Measurements from ENCODE around the gene ENG. TPM values are rescaled to one million over a fixed set of nuclear protein-coding genes. Genes with fewer than 3 reads are reported as not detected.
"Not testable (repeated sequence)": the region's sequence is repeated elsewhere in the genome, so short reads cannot be mapped to it uniquely, and the experiment has no call there.

The ENG gene
- total and polyA plus RNA-seq, 2 experiments from 2014 or later = 1.4 to 2.6 TPM

DNA sequence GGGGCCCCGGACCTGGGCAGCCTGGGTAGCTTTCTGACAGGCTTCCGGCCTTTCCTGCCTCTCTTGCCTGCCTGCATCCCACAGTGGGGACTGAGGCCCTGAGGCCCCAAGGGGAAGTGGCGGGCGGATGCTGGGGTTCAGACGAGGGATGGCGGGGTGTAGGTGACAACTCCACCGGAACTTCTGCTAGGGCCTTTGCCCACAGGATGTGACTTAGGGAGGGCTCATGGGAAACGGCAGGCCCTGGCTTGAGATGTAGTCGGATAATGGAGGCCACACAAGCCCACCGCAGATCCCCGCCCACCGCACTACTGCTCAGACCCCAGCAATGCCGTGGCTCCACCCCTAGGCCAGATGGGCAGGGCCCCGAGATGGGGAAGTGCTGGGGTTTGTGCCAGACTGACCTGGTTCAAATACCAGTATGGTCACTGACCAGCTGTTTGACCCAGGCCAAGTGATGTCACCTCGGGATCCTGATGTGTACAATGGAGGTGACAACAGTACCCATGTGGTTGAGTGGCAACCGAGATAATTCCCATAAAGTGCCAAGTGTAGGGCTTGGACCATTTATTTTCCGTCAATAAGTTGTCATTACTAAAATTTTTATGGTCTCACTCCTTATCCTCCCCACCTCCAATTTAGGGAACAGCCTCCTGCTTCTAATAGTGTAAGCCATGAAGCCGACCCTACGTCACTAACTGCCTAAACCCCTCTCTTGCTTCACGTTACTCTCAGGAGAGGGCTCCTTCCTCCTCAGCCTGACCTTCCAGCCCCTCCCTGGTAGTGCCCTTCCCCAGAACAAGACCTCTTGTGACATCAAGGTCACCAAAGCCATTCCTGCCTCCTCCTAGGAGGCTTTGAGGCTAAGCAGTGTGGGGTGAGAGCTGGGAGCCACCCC lies 71.1 kb downstream of the ENG start:
- Mint-ChIP-seq H3K36me3 (ENCODE audit: low read depth) (peaks cover 20% of the 10 kb centered on the region), H3K4me1 (peaks cover 24% of the 10 kb centered on the region), H3K27ac (no peak overlapping the region), H3K4me3 (no peak overlapping the region), H3K27me3 (ENCODE audit: insufficient read depth, low read depth, poor library complexity) (peaks cover 13% of the 10 kb centered on the region), H3K9me3 (no peaks in the 10 kb centered on the region)
- no peak for TF ChIP-seq POLR2AphosphoS5 (IDR thresholded peaks at IDR 0.05; ENCODE audit: low read depth)
- TF ChIP-seq CREB1 (CRISPR knock-in tag; IDR thresholded peaks at IDR 0.05; ENCODE audit: low read depth) = no peak
- TF ChIP-seq ETS1 (IDR thresholded peaks at IDR 0.05) = no peak
- TF ChIP-seq, protein P1, sequence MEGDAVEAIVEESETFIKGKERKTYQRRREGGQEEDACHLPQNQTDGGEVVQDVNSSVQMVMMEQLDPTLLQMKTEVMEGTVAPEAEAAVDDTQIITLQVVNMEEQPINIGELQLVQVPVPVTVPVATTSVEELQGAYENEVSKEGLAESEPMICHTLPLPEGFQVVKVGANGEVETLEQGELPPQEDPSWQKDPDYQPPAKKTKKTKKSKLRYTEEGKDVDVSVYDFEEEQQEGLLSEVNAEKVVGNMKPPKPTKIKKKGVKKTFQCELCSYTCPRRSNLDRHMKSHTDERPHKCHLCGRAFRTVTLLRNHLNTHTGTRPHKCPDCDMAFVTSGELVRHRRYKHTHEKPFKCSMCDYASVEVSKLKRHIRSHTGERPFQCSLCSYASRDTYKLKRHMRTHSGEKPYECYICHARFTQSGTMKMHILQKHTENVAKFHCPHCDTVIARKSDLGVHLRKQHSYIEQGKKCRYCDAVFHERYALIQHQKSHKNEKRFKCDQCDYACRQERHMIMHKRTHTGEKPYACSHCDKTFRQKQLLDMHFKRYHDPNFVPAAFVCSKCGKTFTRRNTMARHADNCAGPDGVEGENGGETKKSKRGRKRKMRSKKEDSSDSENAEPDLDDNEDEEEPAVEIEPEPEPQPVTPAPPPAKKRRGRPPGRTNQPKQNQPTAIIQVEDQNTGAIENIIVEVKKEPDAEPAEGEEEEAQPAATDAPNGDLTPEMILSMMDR (conservative IDR thresholded peaks at IDR 0.05; ENCODE audit: low read depth in 2 of 2) = no peak
- no peak for TF ChIP-seq NANOG (IDR thresholded peaks at IDR 0.05; ENCODE audit: borderline replicate concordance)
- Histone ChIP-seq H3K4me3 (no peak overlapping the region), H3K9me2 (ENCODE audit: insufficient read depth) (no peaks in the 10 kb centered on the region), H4K20me1 (replicated peaks; ENCODE audit: insufficient read depth) (peaks cover 11% of the 10 kb centered on the region), H3K79me2 (replicated peaks; ENCODE audit: insufficient read depth) (peaks cover 21% of the 10 kb centered on the region), H3K4me2 (no peak overlapping the region), H3K4me1 (ENCODE audit: insufficient read depth) (peaks cover 16% of the 10 kb centered on the region), H3F3A (replicated peaks; ENCODE audit: low read depth) (peaks cover 30% of the 10 kb centered on the region), H3K36me3 (ENCODE audit: insufficient read depth) (peaks cover 15% of the 10 kb centered on the region), H3K27ac (ENCODE audit: low read depth) (no peak overlapping the region), H2AFZ (0 out of 2 replicates have a peak overlapping the region, but pooled peaks have one; percentile 14), H3K27me3 (ENCODE audit: insufficient read depth) (no peaks in the 10 kb centered on the region)
- no peak for DNase-seq (ENCODE audit: low spot score)
- ATAC-seq = no peak

- Mint-ChIP-seq H3K9me3 (peaks cover 2% of the 10 kb centered on the region; the same call in 1 of the 3 replicates), H3K27ac (no peak overlapping the region), H3K27me3 (ENCODE audit: insufficient read depth, low read depth, poor library complexity) (peaks cover 16% of the 10 kb centered on the region), H3K36me3 (ENCODE audit: low read depth) (peaks cover 4% of the 10 kb centered on the region), H3K4me1 (peaks cover 24% of the 10 kb centered on the region), H3K4me3 (no peak overlapping the region)
- no peaks in the 10 kb centered on the region for H3K27me3 ChIP-seq (ENCODE audit: insufficient read depth)
- H3K36me3 ChIP-seq (ENCODE audit: insufficient read depth) = no peaks in the 10 kb centered on the region
- no peak for DNase-seq (ENCODE audit: low spot score)
- no peaks in the 10 kb centered on the region for H3K9me2 ChIP-seq (ENCODE audit: insufficient read depth)
- peaks cover 15% of the 10 kb centered on the region; the same call in 1 of the 2 replicates for H3F3A ChIP-seq (replicated peaks; ENCODE audit: low read depth)
- no peak for TF ChIP-seq EZH2 (IDR thresholded peaks at IDR 0.05; ENCODE audit: low read depth, unreplicated experiment)
- no peak for TF ChIP-seq ZNF331 (CRISPR knock-in tag; IDR thresholded peaks at IDR 0.05; ENCODE audit: low read depth)
- TF ChIP-seq POLR2AphosphoS5 (IDR thresholded peaks at IDR 0.05; ENCODE audit: low read depth) = no peak
- H3K4me1 ChIP-seq (ENCODE audit: insufficient read depth) = peaks cover 5% of the 10 kb centered on the region; the same call in 1 of the 2 replicates
- no peak overlapping the region for H3K27ac ChIP-seq (ENCODE audit: low read depth)
- H3K79me2 ChIP-seq (replicated peaks; ENCODE audit: insufficient read depth) = peaks cover 6% of the 10 kb centered on the region
- no peak overlapping the region for H3K4me2 ChIP-seq
- no peak overlapping the region for H2AFZ ChIP-seq
- no peak for ATAC-seq
- no peak overlapping the region for H3K4me3 ChIP-seq
- peaks cover under 1% of the 10 kb centered on the region; the same call in 1 of the 2 replicates for H4K20me1 ChIP-seq (replicated peaks; ENCODE audit: insufficient read depth)
Observed at GRCh38 chr9:127781806-127782205, 72.7 kb downstream of the ENG start.

DNA sequence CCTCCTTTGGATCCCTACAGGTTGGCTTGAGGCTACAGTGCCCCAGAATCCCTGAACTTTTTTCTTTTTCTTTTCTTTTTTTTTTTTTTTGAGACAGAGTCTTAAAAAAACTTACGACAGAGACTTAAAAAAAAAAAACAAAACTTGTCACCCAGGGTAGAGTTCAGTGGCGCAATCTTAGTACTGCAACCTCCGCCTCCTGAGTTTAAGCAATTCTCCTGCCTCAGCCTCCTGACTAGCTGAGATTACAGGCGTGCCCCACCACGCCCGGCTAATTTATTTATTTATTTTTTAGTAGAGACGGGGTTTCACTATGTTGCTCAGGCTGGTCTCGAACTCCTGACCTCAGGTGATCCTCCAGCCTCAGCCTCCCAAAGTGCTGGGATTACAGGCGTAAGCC lies 73.5 kb downstream of the ENG start:
- not testable (repeated sequence) for H3K36me3 ChIP-seq (ENCODE audit: insufficient read depth); H3K4me2 ChIP-seq; H3K4me1 ChIP-seq (ENCODE audit: insufficient read depth); H4K20me1 ChIP-seq (replicated peaks; ENCODE audit: insufficient read depth); ATAC-seq; H3K4me3 Mint-ChIP-seq; H3K36me3 Mint-ChIP-seq (ENCODE audit: low read depth); H3K9me3 Mint-ChIP-seq; H3K79me2 ChIP-seq (replicated peaks; ENCODE audit: insufficient read depth); DNase-seq (ENCODE audit: low spot score); H3K27ac Mint-ChIP-seq; H3K4me3 ChIP-seq; H3K27ac ChIP-seq (ENCODE audit: low read depth); H3K9me2 ChIP-seq (ENCODE audit: insufficient read depth); H3K27me3 ChIP-seq (ENCODE audit: insufficient read depth); H2AFZ ChIP-seq
- H3F3A ChIP-seq (replicated peaks; ENCODE audit: low read depth) = 0 out of 2 replicates have a peak, but pooled peaks cover 16% of the 10 kb centered on the region
- Mint-ChIP-seq H3K4me1 (peaks cover 29% of the 10 kb centered on the region), H3K27me3 (ENCODE audit: insufficient read depth, low read depth, poor library complexity) (peaks cover 12% of the 10 kb centered on the region)

Data from GM23338 (cell line).